ENCODE data around the gene IGLL5. TPM values are rescaled to one million over a fixed set of nuclear protein-coding genes. Genes with fewer than 3 reads are reported as not detected.

IGLL5 gene
- total RNA-seq, 1 donor: not detected

GRCh38 chr22:22910272-22911240 lies 22.9 kb downstream of the IGLL5 start:
- no peak for TF ChIP-seq CTCF (IDR thresholded peaks at IDR 0.05; ENCODE audit: insufficient read depth, low read depth, low read length)
- DNase-seq (ENCODE audit: low read depth): no peak
- no peak overlapping the region for H3K4me3 ChIP-seq (ENCODE audit: low read depth, low read length)

- H3K4me3 ChIP-seq (ENCODE audit: low read depth, low read length): no peak overlapping the region
- no peak for DNase-seq (ENCODE audit: low read depth)
- no peak for TF ChIP-seq CTCF (IDR thresholded peaks at IDR 0.05; ENCODE audit: insufficient read depth, low read depth, low read length)
Measured at GRCh38 chr22:22911327-22912134, 23.9 kb downstream of the IGLL5 start.

GRCh38 chr22:22912135-22912987 lies 24.7 kb downstream of the IGLL5 start:
- no peak for DNase-seq (ENCODE audit: low read depth)
- no peak overlapping the region for H3K4me3 ChIP-seq (ENCODE audit: low read depth, low read length)
- TF ChIP-seq CTCF (IDR thresholded peaks at IDR 0.05; ENCODE audit: insufficient read depth, low read depth, low read length): no peak

GRCh38 chr22:22912988-22913253 lies 25.3 kb downstream of the IGLL5 start:
- TF ChIP-seq CTCF (IDR thresholded peaks at IDR 0.05; ENCODE audit: insufficient read depth, low read depth, low read length): no peak
- no peak for DNase-seq (ENCODE audit: low read depth)

GRCh38 chr22:22913989-22914388 lies 26.4 kb downstream of the IGLL5 start:
- no peak for TF ChIP-seq CTCF (IDR thresholded peaks at IDR 0.05; ENCODE audit: insufficient read depth, low read depth, low read length)
- DNase-seq (ENCODE audit: low read depth): no peak
- H3K4me3 ChIP-seq (ENCODE audit: low read depth, low read length): no peak overlapping the region

More at GRCh38 chr22:22912988-22913253, 25.3 kb downstream of the IGLL5 start:
- H3K4me3 ChIP-seq (ENCODE audit: low read depth, low read length): no peak overlapping the region
